GM21723 (cell line): ENCODE results near the gene RPL21.
"Not testable (repeated sequence)": the region's sequence is repeated elsewhere in the genome, so short reads cannot be mapped to it uniquely, and the experiment has no call there.

Experiments used
- ATAC-seq: cut with Tn5 transposase; IDR thresholded peaks from one replicate; pipeline ENCODE4 v1.9.1; 2021; ENCODE audit warnings: mild to moderate bottlenecking, moderate library complexity; ENCODE audit not compliant: unreplicated experiment

RPL21 gene

GRCh38 chr13:27251166-27252091, at the start of gene RPL21:
RPL21 (plus strand) TSS chr13:27251558; CDS start chr13:27253777, 2,219 bp downstream.
- ATAC-seq, result peak; percentile 97

GRCh38 chr13:27201661-27202060, 49.7 kb upstream of the RPL21 start:
- ATAC-seq, result no peak

DNA sequence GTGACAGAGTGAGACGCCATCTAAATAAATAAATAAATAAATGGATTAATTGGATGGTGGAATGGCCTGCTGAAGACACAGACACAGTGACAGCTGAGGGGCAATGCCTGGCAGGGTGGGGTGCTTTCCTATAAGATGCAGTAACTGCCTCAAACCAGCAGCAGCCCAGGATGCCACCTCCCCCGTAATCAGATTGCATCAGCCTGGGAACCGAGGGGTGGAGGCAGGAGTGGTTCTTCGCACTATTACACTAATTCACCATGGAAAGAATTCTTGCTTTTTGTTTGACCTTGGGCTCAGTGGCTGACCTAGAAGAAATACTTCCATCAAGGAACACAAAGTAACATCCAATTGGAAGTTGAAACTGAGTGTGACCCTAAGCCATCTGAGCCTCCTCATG, 48.2 kb upstream of the RPL21 start:
- no peak for ATAC-seq

- no peak for ATAC-seq
Measured at GRCh38 chr13:27203854-27204253, 47.5 kb upstream of the RPL21 start.

- no peak for ATAC-seq
Measured at GRCh38 chr13:27208514-27208913, 42.8 kb upstream of the RPL21 start.

GRCh38 chr13:27211271-27211670, 40.1 kb upstream of the RPL21 start:
- ATAC-seq, result no peak

- no peak for ATAC-seq
Measured at GRCh38 chr13:27211771-27212364, 39.5 kb upstream of the RPL21 start.

GRCh38 chr13:27213386-27213785, 38.0 kb upstream of the RPL21 start:
- not testable (repeated sequence) for ATAC-seq

DNA sequence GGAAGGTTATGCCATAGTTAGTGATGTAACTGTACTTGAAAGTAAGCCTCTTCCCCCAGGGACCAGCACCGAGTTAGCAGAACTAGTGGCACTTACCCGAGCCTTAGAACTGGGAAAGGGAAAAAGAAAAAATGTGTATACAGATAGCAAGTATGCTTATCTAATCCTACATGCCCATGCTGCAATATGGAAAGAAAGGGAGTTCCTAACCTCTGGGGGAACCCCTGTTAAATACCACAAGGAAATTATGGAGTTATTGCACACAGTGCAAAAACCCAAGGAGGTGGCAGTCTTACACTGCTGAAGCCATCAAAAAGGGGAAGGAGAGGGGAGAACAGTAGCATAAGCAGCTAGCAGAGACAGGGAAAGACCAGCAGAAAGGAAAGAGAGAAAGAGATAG, 33.6 kb upstream of the RPL21 start:
- ATAC-seq, result not testable (repeated sequence)

GRCh38 chr13:27218861-27219260, 32.5 kb upstream of the RPL21 start:
- ATAC-seq, result not testable (repeated sequence)

DNA sequence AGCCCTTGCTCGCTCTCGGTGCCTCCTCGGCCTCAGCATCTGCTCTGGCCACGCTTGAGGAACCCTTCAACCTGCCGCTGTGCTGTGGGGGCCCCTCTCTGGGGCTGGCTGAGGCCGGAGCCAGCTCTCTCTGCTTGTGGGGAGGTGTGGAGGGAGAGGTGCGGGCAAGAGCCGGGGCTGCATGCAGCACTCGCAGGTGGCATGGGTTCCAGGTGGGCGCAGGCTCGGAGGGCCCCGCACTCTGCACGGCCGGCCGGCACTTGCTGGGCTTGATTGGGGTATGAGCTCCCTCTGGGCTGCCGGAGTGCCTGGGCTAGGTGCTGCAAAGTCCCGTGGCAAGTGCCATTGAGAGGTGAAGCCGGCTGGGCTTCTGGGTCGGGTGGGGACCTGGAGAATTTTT, 31.7 kb upstream of the RPL21 start:
- ATAC-seq, result no peak

GRCh38 chr13:27222100-27222499, 29.3 kb upstream of the RPL21 start:
- ATAC-seq, result not testable (repeated sequence)

- ATAC-seq, result peak; percentile 50
Measured at GRCh38 chr13:27226991-27227390, 24.4 kb upstream of the RPL21 start.

- ATAC-seq, result no peak
Measured at GRCh38 chr13:27228131-27228530, 23.2 kb upstream of the RPL21 start.

DNA sequence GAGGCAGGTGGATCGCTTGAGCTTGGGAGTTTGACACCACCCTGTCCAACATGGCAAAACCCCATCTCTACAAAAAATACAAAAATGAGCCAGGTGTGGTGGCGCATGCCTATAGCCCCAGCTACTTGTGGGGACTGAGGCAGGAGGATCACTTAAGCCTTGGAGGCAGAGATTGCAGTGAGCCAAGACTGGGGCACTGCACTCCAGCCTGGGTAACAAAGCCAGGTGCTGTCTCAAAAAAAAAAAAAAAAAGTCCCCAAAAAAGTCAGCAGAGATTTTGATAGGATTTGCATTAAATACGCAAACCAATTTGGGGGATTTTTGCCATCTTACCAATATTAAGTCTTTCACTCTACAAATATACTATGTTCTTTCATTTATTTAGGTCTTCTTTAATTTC, 21.7 kb upstream of the RPL21 start:
- ATAC-seq, result no peak

GRCh38 chr13:27233964-27234363, 17.4 kb upstream of the RPL21 start:
- no peak for ATAC-seq

GRCh38 chr13:27236478-27236877, 14.9 kb upstream of the RPL21 start:
- no peak for ATAC-seq

DNA sequence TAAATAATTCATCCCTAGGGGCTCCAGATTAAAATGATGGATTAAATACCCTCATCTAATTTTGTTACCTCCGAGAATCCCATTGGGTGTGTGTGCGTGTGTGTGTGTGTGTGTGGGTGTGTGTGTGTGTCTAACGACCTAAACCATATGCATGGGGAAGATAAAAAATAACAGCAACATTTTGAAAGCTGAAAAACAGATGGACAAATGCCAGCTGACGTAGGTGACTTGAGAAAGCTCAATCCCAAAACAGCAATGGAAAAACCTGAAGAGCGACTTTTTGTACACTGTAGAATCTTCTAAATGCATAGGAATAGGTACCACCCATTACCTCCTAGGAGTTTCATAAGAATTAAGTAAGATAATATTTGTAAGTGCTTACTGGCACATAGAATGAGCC, 8.7 kb upstream of the RPL21 start:
- no peak for ATAC-seq

GRCh38 chr13:27245610-27246009, 5.7 kb upstream of the RPL21 start:
- ATAC-seq, result no peak

GRCh38 chr13:27250833-27251165, 559 bp upstream of the RPL21 start:
- peak; percentile 15 for ATAC-seq

DNA sequence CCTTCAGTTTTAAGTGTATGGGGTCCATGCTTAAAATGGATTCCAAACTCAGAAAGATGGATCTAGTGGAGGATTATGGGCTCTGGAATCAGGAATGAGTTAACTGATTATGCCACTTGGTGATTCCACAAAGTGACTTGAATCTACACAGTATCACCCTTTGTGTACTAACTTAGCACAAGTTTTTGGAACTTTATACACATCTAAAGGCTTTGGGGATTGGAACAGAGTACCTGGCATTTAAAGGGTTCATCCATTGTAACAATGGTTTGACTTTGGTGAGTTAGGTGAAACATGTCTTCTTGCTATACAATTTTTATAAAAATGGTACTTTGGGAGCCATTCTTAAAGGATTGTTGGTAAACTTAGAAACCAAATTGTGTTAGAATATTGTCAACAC, 1.1 kb downstream of the RPL21 start:
- no peak for ATAC-seq

DNA sequence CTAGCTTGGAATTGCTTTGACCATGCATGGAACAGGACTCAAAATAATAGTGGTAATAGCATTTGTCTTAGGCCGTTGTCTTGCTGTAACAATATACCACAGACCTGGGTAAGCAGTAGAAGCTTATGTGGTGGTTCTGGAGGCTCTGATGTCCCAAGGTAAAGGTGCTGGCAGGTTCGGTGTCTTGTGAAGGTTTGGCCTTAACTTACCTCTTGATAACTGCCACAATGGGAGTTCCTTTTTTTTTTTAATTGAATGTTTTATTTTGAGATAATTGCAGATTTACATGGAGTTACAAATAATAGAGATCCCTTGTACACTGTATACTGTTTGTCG, 5.8 kb downstream of the RPL21 start:
- no peak for ATAC-seq
